IPS-15b (cell line): ENCODE data around the gene FAM83F.
A peak's percentile ranks its signal among the peaks of the same experiment; 100 is the strongest.

Experiments
- H3K27me3 ChIP-seq: one replicate; pipeline ENCODE4 v1.6.1; 2013; ENCODE audit warnings: low read length; ENCODE audit not compliant: control insufficient read depth, insufficient read depth
- H3K36me3 ChIP-seq: one replicate; pipeline ENCODE4 v1.6.1; 2013; ENCODE audit warnings: low read length; ENCODE audit not compliant: control insufficient read depth, insufficient read depth
- H3K4me1 ChIP-seq: one replicate; pipeline ENCODE4 v1.6.1; 2013; ENCODE audit warnings: mild to moderate bottlenecking, low read length; ENCODE audit not compliant: control insufficient read depth, insufficient read depth
- H3K4me3 ChIP-seq: one replicate; pipeline ENCODE4 v1.5.1; 2013; ENCODE audit warnings: low read depth, low read length
- H3K9ac ChIP-seq: one replicate; pipeline ENCODE4 v1.6.1; 2013; ENCODE audit warnings: low read depth, mild to moderate bottlenecking, low read length
- H3K9me3 ChIP-seq: one replicate; pipeline ENCODE4 v1.6.1; 2013; ENCODE audit warnings: mild to moderate bottlenecking, low read length; ENCODE audit not compliant: control insufficient read depth, insufficient read depth

FAM83F gene

GRCh38 chr22:40043793-40044101 lies 49.0 kb downstream of the FAM83F start:
- H3K4me3 ChIP-seq: peak overlapping the region; percentile 92
- H3K9me3 ChIP-seq: no peaks in the 10 kb centered on the region
- H3K9ac ChIP-seq: no peak overlapping the region
- H3K4me1 ChIP-seq: no peaks in the 10 kb centered on the region
- peaks cover 9% of the 10 kb centered on the region for H3K27me3 ChIP-seq
- no peaks in the 10 kb centered on the region for H3K36me3 ChIP-seq

GRCh38 chr22:40044102-40044869 lies 49.5 kb downstream of the FAM83F start:
- H3K9ac ChIP-seq: peak overlapping the region; percentile 73
- peak overlapping the region; percentile 92 for H3K4me3 ChIP-seq

GRCh38 chr22:40044870-40045834 lies 50.4 kb downstream of the FAM83F start:
- Histone ChIP-seq H3K27me3 (peaks cover 9% of the 10 kb centered on the region), H3K36me3 (no peaks in the 10 kb centered on the region), H3K4me1 (no peaks in the 10 kb centered on the region), H3K9ac (peak overlapping the region; percentile 83), H3K9me3 (no peaks in the 10 kb centered on the region), H3K4me3 (peak overlapping the region; percentile 92)

More at GRCh38 chr22:40044102-40044869, 49.5 kb downstream of the FAM83F start:
- peaks cover 9% of the 10 kb centered on the region for H3K27me3 ChIP-seq
- H3K36me3 ChIP-seq: no peaks in the 10 kb centered on the region
- H3K4me1 ChIP-seq: no peaks in the 10 kb centered on the region
- no peaks in the 10 kb centered on the region for H3K9me3 ChIP-seq

GRCh38 chr22:40046126-40046525 lies 51.4 kb downstream of the FAM83F start:
- H3K4me1 ChIP-seq: no peaks in the 10 kb centered on the region
- no peak overlapping the region for H3K9ac ChIP-seq

GRCh38 chr22:40050258-40050657 lies 55.5 kb downstream of the FAM83F start:
- Histone ChIP-seq H3K9ac (no peak overlapping the region), H3K4me3 (no peak overlapping the region), H3K36me3 (no peaks in the 10 kb centered on the region), H3K4me1 (peaks cover 5% of the 10 kb centered on the region), H3K27me3 (no peaks in the 10 kb centered on the region), H3K9me3 (no peaks in the 10 kb centered on the region)

More at GRCh38 chr22:40046126-40046525, 51.4 kb downstream of the FAM83F start:
- H3K9me3 ChIP-seq: no peaks in the 10 kb centered on the region
- H3K4me3 ChIP-seq: peak overlapping the region; percentile 85
- no peaks in the 10 kb centered on the region for H3K36me3 ChIP-seq
- no peaks in the 10 kb centered on the region for H3K27me3 ChIP-seq

- Histone ChIP-seq H3K9me3 (no peaks in the 10 kb centered on the region), H3K36me3 (no peaks in the 10 kb centered on the region), H3K4me1 (peaks cover 15% of the 10 kb centered on the region), H3K4me3 (no peak overlapping the region), H3K9ac (no peak overlapping the region), H3K27me3 (no peaks in the 10 kb centered on the region)
Measured at GRCh38 chr22:40051322-40051721, 56.6 kb downstream of the FAM83F start.

- Histone ChIP-seq H3K36me3 (no peaks in the 10 kb centered on the region), H3K27me3 (no peaks in the 10 kb centered on the region), H3K9ac (no peak overlapping the region), H3K9me3 (no peaks in the 10 kb centered on the region), H3K4me3 (no peak overlapping the region), H3K4me1 (peaks cover 25% of the 10 kb centered on the region)
Measured at GRCh38 chr22:40053460-40053859, 58.7 kb downstream of the FAM83F start.

GRCh38 chr22:40054486-40054885 lies 59.7 kb downstream of the FAM83F start:
- H3K27me3 ChIP-seq: no peaks in the 10 kb centered on the region
- H3K36me3 ChIP-seq: no peaks in the 10 kb centered on the region
- H3K9ac ChIP-seq: no peak overlapping the region
- no peak overlapping the region for H3K4me3 ChIP-seq
- no peaks in the 10 kb centered on the region for H3K9me3 ChIP-seq
- peaks cover 34% of the 10 kb centered on the region for H3K4me1 ChIP-seq

GRCh38 chr22:40055143-40055883 lies 60.6 kb downstream of the FAM83F start:
- H3K4me1 ChIP-seq: peaks cover 34% of the 10 kb centered on the region
- no peaks in the 10 kb centered on the region for H3K36me3 ChIP-seq
- no peak overlapping the region for H3K9ac ChIP-seq
- H3K27me3 ChIP-seq: no peaks in the 10 kb centered on the region
- no peaks in the 10 kb centered on the region for H3K9me3 ChIP-seq
- no peak overlapping the region for H3K4me3 ChIP-seq

GRCh38 chr22:40056154-40056553 lies 61.4 kb downstream of the FAM83F start:
- no peaks in the 10 kb centered on the region for H3K9me3 ChIP-seq
- no peaks in the 10 kb centered on the region for H3K36me3 ChIP-seq
- no peak overlapping the region for H3K9ac ChIP-seq
- no peaks in the 10 kb centered on the region for H3K27me3 ChIP-seq
- peaks cover 34% of the 10 kb centered on the region for H3K4me1 ChIP-seq
- H3K4me3 ChIP-seq: no peak overlapping the region

- no peak overlapping the region for H3K4me3 ChIP-seq
- no peak overlapping the region for H3K9ac ChIP-seq
- H3K9me3 ChIP-seq: no peaks in the 10 kb centered on the region
- no peaks in the 10 kb centered on the region for H3K27me3 ChIP-seq
- peaks cover 34% of the 10 kb centered on the region for H3K4me1 ChIP-seq
- no peaks in the 10 kb centered on the region for H3K36me3 ChIP-seq
Measured at GRCh38 chr22:40056559-40056958, 61.8 kb downstream of the FAM83F start.
